Caco-2 (cell line): Measurements from ENCODE around the gene ADGRB2. TPM values are rescaled to one million over a fixed set of nuclear protein-coding genes. Genes with fewer than 3 reads are reported as not detected.

Experiments
- BruUV-seq: library from RNA; stranded (reverse); fragments of 400-500 nt; replicated peaks from 2 replicates; lab custom pipeline; 2021; lab: Mats Ljungman, UMichigan
- CTCF ChIA-PET: fragments of 300-600 bp; sonication (Branson Sonifier 250); formaldehyde crosslinking; loops from one replicate; lab custom pipeline; 2022; ENCODE audit warnings: antibody characterized with exemption; lab: Charles Lee
- POLR2A ChIA-PET: fragments of 300-600 bp; sonication (Branson Sonifier 250); formaldehyde crosslinking; loops from one replicate; lab custom pipeline; 2022; ENCODE audit warnings: antibody characterized with exemption; lab: Charles Lee
- DNase-seq, 2 experiments: peaks; one replicate each; pipeline versions ENCODE4 v3.0.0 to v3.0.0-alpha.2; 2020 to 2022
- H3K27me3 ChIP-seq: replicated peaks from 2 replicates; pipeline ENCODE4 v1.6.0; 2011; ENCODE audit warnings: low read length; ENCODE audit not compliant: control insufficient read depth, insufficient read depth
- H3K36me3 ChIP-seq: 2 replicates; pipeline ENCODE4 v1.5.1; 2011; ENCODE audit warnings: low read length; ENCODE audit not compliant: control insufficient read depth, insufficient read depth
- H3K4me1 ChIP-seq: fragments of 250-450 bp; sonication (Bioruptor Pico); 2 replicates; pipeline ENCODE4 v1.5.1; 2020; ENCODE audit warnings: mild to moderate bottlenecking
- H3K4me3 ChIP-seq: 2 replicates; pipeline ENCODE4 v1.5.1; 2011; ENCODE audit warnings: low read depth, mild to moderate bottlenecking, control low read depth, low read length
- H3K9me3 ChIP-seq: fragments of 250-450 bp; sonication (Bioruptor Pico); 2 replicates; pipeline ENCODE4 v1.5.1; 2020; ENCODE audit warnings: mild to moderate bottlenecking, moderate library complexity
- H3K27ac Mint-ChIP-seq: one replicate; pipeline ENCODE4 v1.8.0; 2022; ENCODE audit warnings: mixed read lengths; ENCODE audit not compliant: unreplicated experiment
- H3K27me3 Mint-ChIP-seq: one replicate; pipeline ENCODE4 v1.8.0; 2022; ENCODE audit warnings: mixed read lengths; ENCODE audit not compliant: insufficient read depth, unreplicated experiment
- H3K36me3 Mint-ChIP-seq: one replicate; pipeline ENCODE4 v1.8.0; 2022; ENCODE audit warnings: mild to moderate bottlenecking, mixed read lengths; ENCODE audit not compliant: insufficient read depth, unreplicated experiment
- H3K4me1 Mint-ChIP-seq: one replicate; pipeline ENCODE4 v1.8.0; 2022; ENCODE audit warnings: low read depth, mixed read lengths; ENCODE audit not compliant: unreplicated experiment
- H3K4me3 Mint-ChIP-seq: one replicate; pipeline ENCODE4 v1.8.0; 2022; ENCODE audit warnings: mild to moderate bottlenecking, moderate library complexity, mixed read lengths; ENCODE audit not compliant: unreplicated experiment
- H3K9me3 Mint-ChIP-seq: one replicate; pipeline ENCODE4 v1.8.0; 2022; ENCODE audit warnings: mixed read lengths; ENCODE audit not compliant: unreplicated experiment
- CTCF ChIP-seq, 2 experiments: fragments of 200-600 bp in 1 of 2; IDR thresholded peaks; 1 replicate in 1 of 2; 2 replicates in 1 of 2; pipeline versions ENCODE4 v1.5.1 to v1.8.0; 2011 to 2022; ENCODE audit warnings: antibody characterized with exemption in 1 of 2, control low read depth in 1 of 2, inconsistent platforms in 1 of 2, low read depth in 1 of 2, low read length in 1 of 2, mild to moderate bottlenecking in 1 of 2, moderate library complexity in 1 of 2; ENCODE audit not compliant: insufficient read depth in 1 of 2, severe bottlenecking in 1 of 2, unreplicated experiment in 1 of 2
- intact Hi-C: fragments of 100-400 bp; cut with micrococcal nuclease; formaldehyde crosslinking; loops from one replicate; pipeline ENCODE4 v1.10.0; 2022; ENCODE audit not compliant: unreplicated experiment
- total RNA-seq: library from RNA; stranded (reverse); gene quantifications from 2 replicates; pipeline ENCODE4 v1.2.3, GENCODE V29; 2022

The ADGRB2 gene
- total RNA-seq, 1 experiment from 2014 or later: 2.2 TPM

- Histone ChIP-seq H3K4me3 (no peak overlapping the region), H3K4me1 (peaks cover 25% of the 10 kb centered on the region), H3K27me3 (no peaks in the 10 kb centered on the region), H3K36me3 (no peaks in the 10 kb centered on the region), H3K9me3 (no peaks in the 10 kb centered on the region)
- CTCF ChIA-PET: interaction anchor here (2.3 kb wide), 1 partner anchor 30 kb away, joined by 12 read pairs; no protein-coding TSS in a partner anchor
- intact Hi-C loops: no loop called here
- POLR2A ChIA-PET: no interaction called here
- H3K4me1 Mint-ChIP-seq: peaks cover 8% of the 10 kb centered on the region
- no TSS peak for BruUV-seq
- TF ChIP-seq CTCF (IDR thresholded peaks at IDR 0.05; ENCODE audit: insufficient read depth in 1 of 2, low read depth in 1 of 2, low read length in 1 of 2, severe bottlenecking in 1 of 2, unreplicated experiment in 1 of 2): no peak
- DNase-seq: no peak
- no peaks in the 10 kb centered on the region for H3K9me3 Mint-ChIP-seq
- no peaks in the 10 kb centered on the region for H3K36me3 Mint-ChIP-seq
- no peak overlapping the region for H3K4me3 Mint-ChIP-seq
- H3K27me3 Mint-ChIP-seq: peaks cover 3% of the 10 kb centered on the region
- H3K27ac Mint-ChIP-seq: no peak overlapping the region
Observed at GRCh38 chr1:31759298-31760023, 4.7 kb downstream of the ADGRB2 start.

GRCh38 chr1:31758823-31759222 is 5.3 kb downstream of the ADGRB2 start:
- H3K27ac Mint-ChIP-seq: no peak overlapping the region
- CTCF ChIA-PET: no interaction called here

DNA sequence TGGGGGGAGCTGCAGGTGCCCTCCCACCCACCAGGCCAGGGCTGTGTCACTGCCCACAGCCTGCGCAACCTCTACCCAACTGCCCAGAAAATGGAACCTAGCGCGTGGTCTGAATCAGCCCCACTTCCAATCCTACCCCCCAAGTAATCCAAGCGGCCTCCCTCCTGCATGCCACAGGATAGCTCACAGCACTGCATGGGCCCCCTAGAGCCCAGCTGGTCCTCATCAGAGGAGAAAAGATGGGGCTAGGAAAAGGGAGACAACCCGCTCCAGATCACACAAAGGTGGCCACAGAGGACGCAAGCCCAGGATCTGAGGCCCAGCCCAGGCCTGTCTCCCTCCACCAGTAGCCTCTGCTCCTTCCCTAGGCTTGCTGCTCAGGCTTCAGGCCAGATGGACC is 6.2 kb downstream of the ADGRB2 start:
- H3K36me3 ChIP-seq: no peaks in the 10 kb centered on the region
- peaks cover 24% of the 10 kb centered on the region for H3K4me1 ChIP-seq
- no peak overlapping the region for H3K4me3 ChIP-seq
- CTCF ChIA-PET: no interaction called here
- H3K9me3 ChIP-seq: no peaks in the 10 kb centered on the region
- no peak for TF ChIP-seq CTCF (IDR thresholded peaks at IDR 0.05; ENCODE audit: insufficient read depth in 1 of 2, low read depth in 1 of 2, low read length in 1 of 2, severe bottlenecking in 1 of 2, unreplicated experiment in 1 of 2)
- Mint-ChIP-seq H3K27me3 (no peaks in the 10 kb centered on the region), H3K9me3 (no peaks in the 10 kb centered on the region), H3K4me3 (no peak overlapping the region), H3K36me3 (no peaks in the 10 kb centered on the region), H3K27ac (no peak overlapping the region), H3K4me1 (peaks cover 8% of the 10 kb centered on the region)
- intact Hi-C loops: no loop called here
- POLR2A ChIA-PET: no interaction called here
- no peak for DNase-seq
- no TSS peak for BruUV-seq
- H3K27me3 ChIP-seq: no peaks in the 10 kb centered on the region

More at GRCh38 chr1:31758823-31759222, 5.3 kb downstream of the ADGRB2 start:
- H3K9me3 Mint-ChIP-seq: no peaks in the 10 kb centered on the region
- Histone ChIP-seq H3K4me1 (peaks cover 25% of the 10 kb centered on the region), H3K4me3 (no peak overlapping the region), H3K27me3 (no peaks in the 10 kb centered on the region), H3K36me3 (no peaks in the 10 kb centered on the region), H3K9me3 (no peaks in the 10 kb centered on the region)
- H3K4me1 Mint-ChIP-seq: peaks cover 8% of the 10 kb centered on the region
- intact Hi-C loops: no loop called here
- H3K4me3 Mint-ChIP-seq: no peak overlapping the region
- no peaks in the 10 kb centered on the region for H3K36me3 Mint-ChIP-seq
- TF ChIP-seq CTCF (IDR thresholded peaks at IDR 0.05; ENCODE audit: insufficient read depth in 1 of 2, low read depth in 1 of 2, low read length in 1 of 2, severe bottlenecking in 1 of 2, unreplicated experiment in 1 of 2): no peak
- H3K27me3 Mint-ChIP-seq: peaks cover 3% of the 10 kb centered on the region
- BruUV-seq: no TSS peak
- POLR2A ChIA-PET: no interaction called here
- no peak for DNase-seq
